Endothelial cell of umbilical vein (primary cell): ENCODE measurements around the gene TREM2.

Source experiments
- FOS ChIP-seq: IDR thresholded peaks from 2 replicates; pipeline ENCODE4 v1.6.1; 2011; ENCODE audit warnings: mild to moderate bottlenecking, low read length, moderate library complexity, borderline replicate concordance; ENCODE audit not compliant: insufficient read depth
- POLR2A ChIP-seq: IDR thresholded peaks from 2 replicates; pipeline ENCODE4 v1.6.1; 2012; ENCODE audit warnings: low read depth, mild to moderate bottlenecking, control low read depth, low read length
- POLR2AphosphoS5 ChIP-seq: IDR thresholded peaks from 2 replicates; pipeline ENCODE4 v1.6.1; 2012; ENCODE audit warnings: low read depth, mild to moderate bottlenecking, control low read depth, low read length, moderate library complexity; ENCODE audit not compliant: insufficient read depth
- TF ChIP-seq, protein P1 (sequence below), 2 donors: IDR thresholded peaks; 1 replicate in 1 of 2; 2 replicates in 1 of 2; pipeline ENCODE4 v1.5.1; 2011; ENCODE audit warnings: low read length in 2 of 2, mild to moderate bottlenecking in 2 of 2, moderate library complexity in 2 of 2, control low read depth in 1 of 2, inconsistent platforms in 1 of 2, low read depth in 1 of 2; ENCODE audit not compliant: insufficient read depth in 1 of 2; ENCODE audit errors: extremely low read depth in 1 of 2

DNA sequence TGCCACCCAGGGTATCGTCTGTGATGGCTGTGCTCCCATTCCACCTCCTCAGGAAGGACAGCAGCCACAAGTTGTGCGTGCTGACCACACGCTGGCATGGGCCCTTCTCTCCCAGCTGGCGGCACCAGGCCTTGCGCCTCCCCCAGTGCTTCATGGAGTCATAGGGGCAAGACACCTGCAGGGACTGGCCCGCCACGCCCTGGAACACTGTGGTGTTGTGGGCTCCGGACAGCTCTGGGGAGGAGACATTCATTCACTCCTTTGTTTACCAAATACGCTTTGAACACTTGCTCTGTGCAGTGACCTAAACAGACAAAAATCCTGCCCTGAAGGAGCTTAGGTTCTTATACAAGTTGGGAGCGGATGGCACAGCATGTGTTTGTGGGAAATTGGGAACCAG lies 1.5 kb downstream of the TREM2 start:
- TF ChIP-seq POLR2A (no peak), POLR2AphosphoS5 (no peak), FOS (no peak)
- TF ChIP-seq, protein P1, sequence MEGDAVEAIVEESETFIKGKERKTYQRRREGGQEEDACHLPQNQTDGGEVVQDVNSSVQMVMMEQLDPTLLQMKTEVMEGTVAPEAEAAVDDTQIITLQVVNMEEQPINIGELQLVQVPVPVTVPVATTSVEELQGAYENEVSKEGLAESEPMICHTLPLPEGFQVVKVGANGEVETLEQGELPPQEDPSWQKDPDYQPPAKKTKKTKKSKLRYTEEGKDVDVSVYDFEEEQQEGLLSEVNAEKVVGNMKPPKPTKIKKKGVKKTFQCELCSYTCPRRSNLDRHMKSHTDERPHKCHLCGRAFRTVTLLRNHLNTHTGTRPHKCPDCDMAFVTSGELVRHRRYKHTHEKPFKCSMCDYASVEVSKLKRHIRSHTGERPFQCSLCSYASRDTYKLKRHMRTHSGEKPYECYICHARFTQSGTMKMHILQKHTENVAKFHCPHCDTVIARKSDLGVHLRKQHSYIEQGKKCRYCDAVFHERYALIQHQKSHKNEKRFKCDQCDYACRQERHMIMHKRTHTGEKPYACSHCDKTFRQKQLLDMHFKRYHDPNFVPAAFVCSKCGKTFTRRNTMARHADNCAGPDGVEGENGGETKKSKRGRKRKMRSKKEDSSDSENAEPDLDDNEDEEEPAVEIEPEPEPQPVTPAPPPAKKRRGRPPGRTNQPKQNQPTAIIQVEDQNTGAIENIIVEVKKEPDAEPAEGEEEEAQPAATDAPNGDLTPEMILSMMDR (IDR thresholded peaks at IDR 0.05; ENCODE audit: extremely low read depth in 1 of 2, insufficient read depth in 1 of 2, low read depth in 1 of 2, low read length in 2 of 2) = no peak
